Retinal pigment epithelial cell (primary cell): ENCODE measurements around the gene TAF6L.

Source experiments
- DNase-seq: peaks from one replicate; pipeline ENCODE4 v3.0.0-alpha.2; 2010; ENCODE audit warnings: low read depth
- H3K4me3 ChIP-seq: 2 replicates; pipeline ENCODE4 v1.5.1; 2011; ENCODE audit warnings: mild to moderate bottlenecking, low read length, control low read depth, moderate library complexity
- CTCF ChIP-seq: conservative IDR thresholded peaks from 2 replicates; pipeline ENCODE4 v1.5.1; 2011; ENCODE audit warnings: low read depth, low read length, control low read depth, inconsistent platforms

Gene TAF6L

GRCh38 chr11:62787005-62787759 lies 16.0 kb downstream of the TAF6L start, which contains the start of gene TMEM179B:
TMEM179B (plus strand) TSS chr11:62787402; CDS start chr11:62787432, 30 bp downstream.
- H3K4me3 ChIP-seq = peak within 1 kb of the TSS; percentile 92
- DNase-seq = peak; percentile 93
- peak; percentile 67 for TF ChIP-seq CTCF

DNA sequence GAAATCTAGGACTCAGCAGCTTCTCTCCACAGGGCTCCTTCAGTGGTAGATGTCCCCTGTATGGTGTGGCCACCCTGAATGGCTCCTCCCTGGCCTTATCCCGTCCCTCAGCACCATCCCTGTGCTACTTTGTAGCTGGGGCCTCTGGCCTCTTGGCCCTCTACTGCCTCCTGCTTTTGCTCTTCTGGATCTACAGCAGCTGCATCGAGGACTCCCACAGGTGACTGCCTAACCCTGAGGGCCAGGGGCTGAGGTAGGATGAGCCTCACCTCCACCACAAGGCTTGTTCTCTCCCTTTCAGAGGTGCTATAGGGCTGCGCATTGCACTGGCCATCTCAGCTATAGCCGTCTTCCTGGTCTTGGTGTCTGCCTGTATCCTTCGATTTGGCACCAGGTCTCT lies 17.8 kb downstream of the TAF6L start:
- no peak for DNase-seq
- TF ChIP-seq CTCF = no peak
- no peak overlapping the region for H3K4me3 ChIP-seq

DNA sequence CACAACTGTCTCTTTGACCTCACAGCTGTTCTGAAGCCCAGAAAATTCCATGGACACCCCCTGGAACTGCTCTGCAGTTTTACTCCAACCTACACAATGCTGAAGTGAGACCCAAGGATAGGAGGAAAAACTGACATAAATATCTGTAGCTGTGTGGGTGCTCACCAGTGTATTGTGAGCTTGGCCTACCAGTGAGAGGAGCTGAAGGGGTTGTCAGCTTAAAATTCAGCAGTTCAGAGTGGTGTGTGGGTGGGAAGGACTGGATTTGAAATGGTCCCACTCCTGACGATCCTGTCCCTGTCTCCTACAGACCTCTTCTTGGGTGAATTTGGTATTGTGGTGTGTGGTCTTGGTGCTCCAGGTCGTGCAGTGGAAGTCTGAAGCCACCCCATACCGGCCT lies 18.4 kb downstream of the TAF6L start:
- no peak for DNase-seq
- no peak overlapping the region for H3K4me3 ChIP-seq
- TF ChIP-seq CTCF = no peak

DNA sequence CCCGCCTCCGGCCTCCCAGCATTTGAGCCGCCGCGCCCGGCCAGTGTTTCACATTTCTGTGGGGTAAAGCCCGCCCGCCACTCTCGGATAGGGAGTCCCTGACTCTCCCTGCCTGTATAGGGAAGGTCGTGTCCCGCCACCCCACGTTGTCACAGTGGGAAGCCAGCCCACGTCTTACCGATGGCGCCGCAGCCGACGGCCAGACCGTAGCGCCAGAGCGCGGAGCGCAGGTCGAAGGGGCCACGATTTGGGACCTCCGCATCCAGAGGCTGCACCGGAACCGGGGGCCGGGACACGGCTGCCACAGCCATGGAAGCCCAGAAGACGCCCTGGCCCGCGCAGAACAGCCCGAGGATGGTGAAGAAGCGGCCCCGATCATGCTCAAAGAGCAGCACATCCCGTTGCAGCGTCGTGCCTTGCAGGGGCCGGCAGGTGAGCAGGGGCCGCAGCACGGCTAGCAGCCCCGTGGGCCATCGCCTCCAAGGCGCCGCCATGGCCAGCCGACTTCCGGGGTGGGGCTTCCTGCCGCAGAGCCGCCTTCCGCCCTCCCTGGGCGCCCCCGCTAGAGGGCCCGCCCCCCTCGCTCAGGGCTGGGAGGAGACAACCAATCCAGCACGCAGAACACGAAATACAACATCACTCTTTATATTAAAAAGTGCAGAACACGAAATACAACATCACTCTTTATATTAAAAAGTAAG lies 20.5 kb downstream of the TAF6L start, which contains the start of gene TMEM223:
TSS of gene TMEM223 (minus strand) at position 506 of the 701 bp plus-strand sequence. CDS start at position 494, 12 bp downstream.
- no peak for TF ChIP-seq CTCF
- H3K4me3 ChIP-seq = peak within 1 kb of the TSS; percentile 90
- peak; percentile 25 for DNase-seq

DNA sequence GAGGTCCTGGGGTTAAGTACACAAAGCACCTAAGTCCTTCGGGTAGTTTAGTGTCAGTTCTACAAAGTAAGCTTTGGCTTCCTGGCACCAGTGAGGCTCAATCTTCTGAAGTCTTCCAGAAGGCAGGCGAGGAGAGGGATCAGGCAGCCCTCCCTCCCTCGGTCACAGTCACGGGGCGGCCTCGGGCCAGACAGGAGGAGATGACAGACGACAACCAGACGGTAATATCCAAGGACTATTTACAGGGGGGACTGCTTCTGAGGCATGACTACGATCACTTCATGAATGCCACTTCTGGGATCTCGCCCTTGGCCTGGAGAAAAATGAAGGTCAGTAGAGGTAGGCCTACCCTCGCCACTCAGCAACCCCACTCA lies 21.0 kb downstream of the TAF6L start:
- TF ChIP-seq CTCF = no peak
- DNase-seq = no peak
- H3K4me3 ChIP-seq = peak overlapping the region; percentile 25

DNA sequence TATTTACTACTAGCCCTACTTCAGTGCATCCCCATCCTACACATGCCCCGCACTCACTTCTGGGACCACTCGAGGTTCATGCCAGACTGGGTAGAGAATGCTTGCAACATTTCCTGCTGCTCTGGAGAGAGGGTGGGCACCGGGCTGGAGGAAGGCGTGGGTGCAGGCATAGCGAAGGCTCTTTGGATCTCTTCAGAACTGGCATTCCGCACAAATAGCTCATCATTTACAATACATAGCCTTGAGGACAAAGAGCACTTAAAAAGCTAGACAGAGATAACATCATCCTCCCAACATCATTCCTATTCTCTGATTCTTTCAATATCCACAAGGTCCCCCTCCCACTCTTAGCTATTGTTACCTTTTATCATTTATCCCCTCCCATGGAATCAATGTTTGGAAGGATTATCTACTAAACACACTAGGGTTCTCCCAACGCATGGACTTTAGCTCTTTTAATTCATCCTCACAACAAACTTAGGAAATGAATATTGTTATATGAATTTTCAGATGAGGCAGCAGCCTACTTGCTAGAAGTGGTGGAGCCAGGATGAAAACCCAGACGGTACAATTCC lies 23.1 kb downstream of the TAF6L start:
- no peak for TF ChIP-seq CTCF
- DNase-seq = no peak
- no peak overlapping the region for H3K4me3 ChIP-seq
